Measurements from ENCODE around the gene GK. TPM values are rescaled to one million over a fixed set of nuclear protein-coding genes. Genes with fewer than 3 reads are reported as not detected.
"Not testable (repeated sequence)": the region's sequence is repeated elsewhere in the genome, so short reads cannot be mapped to it uniquely, and the experiment has no call there.

The GK gene
- total RNA-seq, 1 donor from 2014 or later = 16.3 TPM

DNA sequence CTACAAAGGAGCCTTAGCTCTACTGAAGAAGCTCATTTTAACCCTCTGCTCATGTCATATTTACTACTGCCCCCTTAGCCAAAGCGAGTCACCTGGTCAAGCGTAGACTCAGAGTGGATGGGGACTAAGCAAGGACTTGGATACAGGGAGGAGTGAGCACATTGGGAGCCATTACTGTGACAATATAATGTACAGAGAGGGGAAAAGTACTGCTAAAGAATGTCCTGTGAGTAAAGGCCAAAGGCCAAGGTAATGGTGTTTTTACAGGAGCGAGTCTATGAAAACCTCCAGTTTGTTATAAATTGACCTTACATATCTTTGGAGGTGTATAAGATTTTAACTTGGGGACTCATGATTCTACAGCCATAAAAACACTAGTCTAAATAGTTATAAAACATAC lies 10.6 kb upstream of the GK start:
- DNase-seq (ENCODE audit: low spot score, unreplicated experiment) = no peak
- H3K9me3 Mint-ChIP-seq (ENCODE audit: low read depth) = peaks cover 8% of the 10 kb centered on the region
- TF ChIP-seq, protein P1, sequence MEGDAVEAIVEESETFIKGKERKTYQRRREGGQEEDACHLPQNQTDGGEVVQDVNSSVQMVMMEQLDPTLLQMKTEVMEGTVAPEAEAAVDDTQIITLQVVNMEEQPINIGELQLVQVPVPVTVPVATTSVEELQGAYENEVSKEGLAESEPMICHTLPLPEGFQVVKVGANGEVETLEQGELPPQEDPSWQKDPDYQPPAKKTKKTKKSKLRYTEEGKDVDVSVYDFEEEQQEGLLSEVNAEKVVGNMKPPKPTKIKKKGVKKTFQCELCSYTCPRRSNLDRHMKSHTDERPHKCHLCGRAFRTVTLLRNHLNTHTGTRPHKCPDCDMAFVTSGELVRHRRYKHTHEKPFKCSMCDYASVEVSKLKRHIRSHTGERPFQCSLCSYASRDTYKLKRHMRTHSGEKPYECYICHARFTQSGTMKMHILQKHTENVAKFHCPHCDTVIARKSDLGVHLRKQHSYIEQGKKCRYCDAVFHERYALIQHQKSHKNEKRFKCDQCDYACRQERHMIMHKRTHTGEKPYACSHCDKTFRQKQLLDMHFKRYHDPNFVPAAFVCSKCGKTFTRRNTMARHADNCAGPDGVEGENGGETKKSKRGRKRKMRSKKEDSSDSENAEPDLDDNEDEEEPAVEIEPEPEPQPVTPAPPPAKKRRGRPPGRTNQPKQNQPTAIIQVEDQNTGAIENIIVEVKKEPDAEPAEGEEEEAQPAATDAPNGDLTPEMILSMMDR (IDR thresholded peaks at IDR 0.05; ENCODE audit: unreplicated experiment) = no peak
- no peaks in the 10 kb centered on the region for H3K36me3 Mint-ChIP-seq (ENCODE audit: insufficient read depth)
- no peaks in the 10 kb centered on the region for H3K27me3 Mint-ChIP-seq
- no peak overlapping the region for H3K4me3 Mint-ChIP-seq (ENCODE audit: low read depth)
- H3K27ac Mint-ChIP-seq = no peak overlapping the region
- H3K4me1 Mint-ChIP-seq (ENCODE audit: low read depth) = no peaks in the 10 kb centered on the region

DNA sequence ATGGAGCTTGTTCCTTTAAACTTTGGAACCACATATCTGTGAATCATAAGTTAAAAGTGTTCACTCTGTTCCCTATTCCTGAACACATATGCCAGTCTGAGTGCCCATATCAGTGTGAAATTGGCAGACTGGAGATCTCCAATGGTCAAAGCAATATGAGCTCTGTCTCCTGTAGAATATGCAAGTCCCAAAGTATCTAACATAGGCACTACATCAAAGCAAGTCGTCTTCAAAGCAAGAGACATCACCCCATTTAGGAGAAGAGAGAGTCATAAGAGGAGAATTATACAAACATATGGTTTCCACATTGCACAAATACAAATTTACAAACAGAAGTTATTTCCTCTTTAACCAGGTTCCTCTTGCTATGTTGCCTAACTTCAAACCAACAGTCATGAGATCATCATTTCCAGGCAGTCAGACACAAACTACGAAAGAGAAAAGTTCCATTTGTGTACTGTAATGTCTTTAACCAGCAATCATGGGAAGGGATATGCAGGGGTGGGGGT lies 9.9 kb upstream of the GK start:
- no peak overlapping the region for H3K27ac Mint-ChIP-seq
- peaks cover 8% of the 10 kb centered on the region for H3K9me3 Mint-ChIP-seq (ENCODE audit: low read depth)
- no peak overlapping the region for H3K4me3 Mint-ChIP-seq (ENCODE audit: low read depth)
- H3K4me1 Mint-ChIP-seq (ENCODE audit: low read depth) = no peaks in the 10 kb centered on the region
- H3K27me3 Mint-ChIP-seq = no peaks in the 10 kb centered on the region
- no peaks in the 10 kb centered on the region for H3K36me3 Mint-ChIP-seq (ENCODE audit: insufficient read depth)
- no peak for DNase-seq (ENCODE audit: low spot score, unreplicated experiment)
- TF ChIP-seq, protein P1 (IDR thresholded peaks at IDR 0.05; ENCODE audit: unreplicated experiment) = no peak

DNA sequence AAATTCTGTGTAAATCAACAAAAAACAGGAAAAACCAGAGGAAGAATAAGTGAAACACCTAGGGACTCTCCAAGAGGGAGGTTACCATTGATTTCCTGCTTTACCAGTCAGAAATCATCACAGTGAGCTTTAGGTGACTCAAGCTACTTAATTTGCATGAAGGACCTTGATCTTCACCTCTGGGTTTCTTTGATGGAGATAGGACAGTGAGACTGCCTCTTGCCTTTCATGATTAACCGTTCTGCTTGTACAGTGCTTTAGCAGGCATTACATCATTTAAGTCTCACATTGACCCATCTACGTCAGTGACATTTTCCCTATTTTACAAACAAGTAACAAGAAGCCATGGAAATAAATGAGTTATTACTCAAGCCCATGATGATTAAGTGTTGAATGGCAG lies 3.4 kb upstream of the GK start:
- no peak for DNase-seq (ENCODE audit: low spot score, unreplicated experiment)

DNA sequence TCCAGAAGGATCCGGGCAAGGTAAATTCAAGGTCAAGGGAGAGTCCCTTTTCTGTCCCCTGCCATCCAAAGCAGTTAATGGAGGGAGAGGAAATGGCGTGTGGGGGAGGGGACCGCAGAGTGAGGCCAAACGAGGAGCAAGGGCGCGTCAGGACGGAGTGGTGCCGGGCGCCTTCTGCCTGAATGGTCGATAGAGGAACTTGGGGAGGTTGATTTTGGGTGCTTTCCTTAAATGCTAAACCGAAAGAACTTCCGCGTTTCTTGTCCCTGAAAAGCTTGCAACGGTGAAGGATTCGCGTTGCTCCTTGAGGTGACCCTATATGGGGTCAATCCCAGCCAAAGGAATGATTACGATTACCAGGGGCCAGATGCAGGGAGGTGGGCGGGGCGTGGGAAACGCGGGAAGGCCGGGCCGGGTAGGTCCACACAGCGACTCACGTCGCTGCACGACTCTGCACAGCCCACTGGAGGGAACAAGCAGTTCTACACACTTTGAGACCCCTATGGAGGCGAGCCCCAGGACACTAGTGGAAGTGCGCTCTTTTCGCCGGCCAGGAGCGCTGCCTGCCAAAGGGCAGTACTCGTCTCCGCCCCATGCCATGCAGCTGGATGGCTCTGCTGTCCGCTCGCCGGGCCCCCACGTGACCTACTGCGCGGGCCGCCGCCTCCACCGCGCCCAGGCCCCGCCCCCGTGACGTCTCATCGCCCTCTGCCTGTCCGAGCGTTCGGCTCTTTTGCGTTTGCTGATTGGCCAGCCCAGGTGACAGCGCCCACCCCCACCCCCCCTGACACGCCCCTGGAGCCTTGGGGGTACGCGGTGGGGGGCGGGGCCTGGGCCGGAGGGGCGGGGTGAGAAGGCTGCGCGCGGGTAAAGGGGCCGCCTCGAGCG lies 452 bp upstream of the GK start:
- no peaks in the 10 kb centered on the region for H3K9me3 Mint-ChIP-seq (ENCODE audit: low read depth)
- DNase-seq (ENCODE audit: low spot score, unreplicated experiment) = peak; percentile 97
- TF ChIP-seq, protein P1 (IDR thresholded peaks at IDR 0.05; ENCODE audit: unreplicated experiment) = no peak
- no peaks in the 10 kb centered on the region for H3K36me3 Mint-ChIP-seq (ENCODE audit: insufficient read depth)
- no peaks in the 10 kb centered on the region for H3K27me3 Mint-ChIP-seq
- peak overlapping the region; percentile 87 for H3K4me3 Mint-ChIP-seq (ENCODE audit: low read depth)
- peak overlapping the region; percentile 93 for H3K27ac Mint-ChIP-seq
- H3K4me1 Mint-ChIP-seq (ENCODE audit: low read depth) = peaks cover 12% of the 10 kb centered on the region

More for the DNA sequence above, 3.4 kb upstream of the GK start:
- Mint-ChIP-seq H3K27ac (peak overlapping the region; percentile 40), H3K4me1 (ENCODE audit: low read depth) (peaks cover 11% of the 10 kb centered on the region), H3K36me3 (ENCODE audit: insufficient read depth) (no peaks in the 10 kb centered on the region), H3K4me3 (ENCODE audit: low read depth) (no peak overlapping the region), H3K27me3 (no peaks in the 10 kb centered on the region), H3K9me3 (ENCODE audit: low read depth) (no peaks in the 10 kb centered on the region)
- TF ChIP-seq, protein P1 (IDR thresholded peaks at IDR 0.05; ENCODE audit: unreplicated experiment) = no peak

DNA sequence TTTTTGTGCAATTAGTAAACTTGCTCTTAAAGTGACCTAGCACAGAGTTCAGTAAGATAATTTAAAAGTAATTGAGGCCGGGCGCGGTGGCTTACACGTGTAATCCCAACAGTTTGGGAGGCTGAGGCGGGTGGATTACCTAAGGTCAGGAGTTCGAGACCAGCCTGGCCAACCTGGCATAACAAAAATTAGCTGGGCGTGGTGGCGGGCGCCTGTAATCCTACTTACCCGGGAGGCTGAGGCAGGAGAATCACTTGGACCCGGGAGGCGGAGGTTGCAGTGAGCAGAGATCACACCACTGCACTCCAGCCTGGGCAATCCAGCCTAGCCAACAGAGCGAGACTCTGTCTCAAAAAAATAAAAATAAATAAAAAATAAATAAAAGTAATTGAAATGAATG lies 1.2 kb downstream of the GK start:
- not testable (repeated sequence) for H3K9me3 Mint-ChIP-seq (ENCODE audit: low read depth); DNase-seq (ENCODE audit: low spot score, unreplicated experiment); H3K36me3 Mint-ChIP-seq (ENCODE audit: insufficient read depth); H3K27me3 Mint-ChIP-seq; H3K27ac Mint-ChIP-seq
- H3K4me1 Mint-ChIP-seq (ENCODE audit: low read depth) = peaks cover 12% of the 10 kb centered on the region
- H3K4me3 Mint-ChIP-seq (ENCODE audit: low read depth) = peak overlapping the region; percentile 87
